Measurements from ENCODE around the gene NECTIN4. TPM values are rescaled to one million over a fixed set of nuclear protein-coding genes. Genes with fewer than 3 reads are reported as not detected.
"Not testable (repeated sequence)": the region's sequence is repeated elsewhere in the genome, so short reads cannot be mapped to it uniquely, and the experiment has no call there.

Gene NECTIN4
- total and polyA plus RNA-seq, 4 experiments from 2014 or later: not detected

DNA sequence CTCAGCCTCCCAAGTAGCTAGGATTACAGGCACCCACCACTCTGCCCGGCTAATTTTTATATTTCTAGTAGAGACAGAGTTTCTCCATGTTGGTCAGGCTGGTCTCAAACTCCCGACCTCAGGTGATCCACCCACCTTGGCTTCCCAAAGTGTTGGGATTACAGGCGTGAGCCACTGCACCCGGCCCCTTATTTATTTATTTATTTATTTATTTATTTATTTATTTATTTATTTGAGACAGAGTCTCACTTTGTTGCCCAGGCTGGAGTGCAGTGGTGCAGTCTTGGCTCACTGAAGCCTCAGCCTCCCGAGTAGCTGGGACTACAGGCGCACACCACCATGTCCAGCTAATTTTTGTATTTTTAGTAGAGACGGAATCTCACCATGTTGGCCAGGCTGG, 23.7 kb downstream of the NECTIN4 start:
- H3K27me3 ChIP-seq (ENCODE audit: insufficient read depth, low read length); H3K27ac ChIP-seq (ENCODE audit: low read depth, low read length); DNase-seq; H3K9me3 Mint-ChIP-seq; H3K9me3 ChIP-seq (ENCODE audit: control insufficient read depth in 1 of 2, low read length in 2 of 2); H3K27me3 Mint-ChIP-seq; H3K4me3 ChIP-seq (ENCODE audit: low read length in 2 of 2): not testable (repeated sequence)
- Mint-ChIP-seq H3K27ac (peak overlapping the region; percentile 42 to 92 (median 76)), H3K4me3 (peak overlapping the region in 6 of 8 donors; percentile 9 to 96 (median 56)), H3K4me1 (peaks cover 48 to 89% (median 65%) of the 10 kb centered on the region in 4 donors), H3K36me3 (peaks cover 37 to 65% of the 10 kb centered on the region in 2 donors)
- intact Hi-C loops (cut with micrococcal nuclease): loop anchor here (5.0 kb wide), 1 partner anchor 723 kb away; the partner anchor contains the start of genes COPA and NCSTN
- Histone ChIP-seq H3K36me3 (ENCODE audit: insufficient read depth, low read length) (peaks cover 12% of the 10 kb centered on the region), H3K4me1 (ENCODE audit: insufficient read depth, low read length) (peaks cover 82% of the 10 kb centered on the region)
- CTCF ChIA-PET (ENCODE audit: partially characterized antibody): interaction anchor here (1.3 to 10.1 kb wide), 4 partner anchors 9 to 30 kb away, joined by 4 to 171 read pairs (median 82); partner anchors contain the start of genes KLHDC9, TSTD1 and USF1
- POLR2A ChIA-PET (ENCODE audit: partially characterized antibody): interaction anchor here (0.9 to 10.9 kb wide), 2 partner anchors 20 to 52 kb away, joined by 4 to 602 read pairs; partner anchors contain the start of genes NIT1, PFDN2, TSTD1 and USF1

DNA sequence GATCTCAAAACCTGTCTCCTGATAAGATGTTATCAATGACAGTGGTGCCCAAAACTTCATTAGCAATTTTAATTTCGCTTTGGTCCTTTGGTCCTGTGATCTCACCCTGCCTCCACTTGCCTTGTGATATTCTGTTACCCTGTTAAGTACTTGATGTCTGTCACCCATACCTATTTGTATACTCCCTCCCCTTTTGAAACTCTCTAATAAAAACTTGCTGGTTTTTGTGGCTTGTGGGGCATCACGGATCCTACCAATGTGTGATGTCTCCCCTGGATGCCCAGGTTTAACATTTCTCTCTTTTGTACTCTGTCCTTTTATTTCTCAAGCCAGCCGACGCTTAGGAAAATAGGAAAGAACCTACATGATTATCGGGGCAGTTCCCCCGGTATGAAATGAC, 25.4 kb downstream of the NECTIN4 start:
- peaks cover 42 to 69% of the 10 kb centered on the region in 2 donors for H3K36me3 Mint-ChIP-seq
- H3K9me3 ChIP-seq (ENCODE audit: control insufficient read depth in 1 of 2, low read length in 2 of 2); H3K9me3 Mint-ChIP-seq; DNase-seq; H3K27me3 ChIP-seq (ENCODE audit: insufficient read depth, low read length); intact Hi-C loops (cut with micrococcal nuclease); H3K27me3 Mint-ChIP-seq: not testable (repeated sequence)
- CTCF ChIA-PET (ENCODE audit: partially characterized antibody): interaction anchor here (9.0 to 10.1 kb wide), 2 partner anchors 21 to 32 kb away, joined by 159 to 171 read pairs; partner anchors contain the start of genes KLHDC9, TSTD1 and USF1
- POLR2A ChIA-PET (ENCODE audit: partially characterized antibody): interaction anchor here (1.3 to 10.9 kb wide), 2 partner anchors 19 to 33 kb away, joined by 8 to 602 read pairs; partner anchors contain the start of genes TSTD1 and USF1
- Histone ChIP-seq H3K27ac (ENCODE audit: low read depth, low read length) (peak overlapping the region; percentile 51), H3K4me3 (ENCODE audit: low read length in 2 of 2) (peak overlapping the region; percentile 9 to 23), H3K4me1 (ENCODE audit: insufficient read depth, low read length) (peaks cover 90% of the 10 kb centered on the region), H3K36me3 (ENCODE audit: insufficient read depth, low read length) (peaks cover 22% of the 10 kb centered on the region)
- peaks cover 48 to 89% (median 68%) of the 10 kb centered on the region in 4 donors for H3K4me1 Mint-ChIP-seq
- peak overlapping the region; percentile 80 to 94 (median 92) for H3K27ac Mint-ChIP-seq
- H3K4me3 Mint-ChIP-seq: peak overlapping the region; percentile 31 to 91 (median 75)

DNA sequence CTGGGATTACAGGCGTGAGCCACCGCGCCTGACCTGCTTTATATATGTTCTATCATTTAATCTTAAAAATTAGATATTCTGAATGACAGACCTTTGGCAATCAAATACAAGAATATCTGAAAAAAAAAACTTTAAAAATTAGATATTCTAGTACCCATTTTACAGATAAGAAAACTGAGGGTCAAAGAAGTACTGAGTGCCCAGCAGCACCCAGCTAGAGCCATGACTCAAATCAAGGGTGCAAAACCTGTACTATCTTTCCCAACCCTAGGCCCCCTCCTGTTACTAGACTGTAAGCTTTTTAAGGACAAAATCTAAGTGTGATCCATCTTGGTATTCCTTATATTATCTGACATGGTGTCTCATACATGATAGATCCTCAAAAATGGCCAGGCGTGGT, 27.9 kb downstream of the NECTIN4 start:
- Histone ChIP-seq H3K27me3 (ENCODE audit: insufficient read depth, low read length) (no peaks in the 10 kb centered on the region), H3K4me3 (ENCODE audit: low read length in 2 of 2) (no peak overlapping the region), H3K4me1 (ENCODE audit: insufficient read depth, low read length) (peaks cover 89% of the 10 kb centered on the region), H3K36me3 (ENCODE audit: insufficient read depth, low read length) (peaks cover 33% of the 10 kb centered on the region), H3K27ac (ENCODE audit: low read depth, low read length) (no peak overlapping the region), H3K9me3 (ENCODE audit: control insufficient read depth in 1 of 2, low read length in 2 of 2) (no peaks in the 10 kb centered on the region)
- Mint-ChIP-seq H3K36me3 (peaks cover 34 to 69% of the 10 kb centered on the region in 2 donors), H3K4me3 (peak overlapping the region in 2 of 8 donors; percentile 34 to 61), H3K27ac (peak overlapping the region in 6 of 7 donors; percentile 22 to 92 (median 46)), H3K4me1 (peaks cover 40 to 77% (median 56%) of the 10 kb centered on the region in 4 donors), H3K9me3 (no peaks in the 10 kb centered on the region), H3K27me3 (no peaks in the 10 kb centered on the region)
- no peak for DNase-seq
- ChIA-PET POLR2A (ENCODE audit: partially characterized antibody) (interaction anchor here (0.9 to 7.8 kb wide), 4 partner anchors 8 to 41 kb away, joined by 3 to 66 read pairs (median 18); partner anchors contain the start of genes ARHGAP30, F11R and USF1), CTCF (ENCODE audit: partially characterized antibody) (interaction anchor here (1.1 to 2.3 kb wide), 5 partner anchors 15 to 78 kb away, joined by 3 to 10 read pairs (median 7); partner anchors contain the start of genes TSTD1 and USF1)
- intact Hi-C loops (cut with micrococcal nuclease): no loop called here

DNA sequence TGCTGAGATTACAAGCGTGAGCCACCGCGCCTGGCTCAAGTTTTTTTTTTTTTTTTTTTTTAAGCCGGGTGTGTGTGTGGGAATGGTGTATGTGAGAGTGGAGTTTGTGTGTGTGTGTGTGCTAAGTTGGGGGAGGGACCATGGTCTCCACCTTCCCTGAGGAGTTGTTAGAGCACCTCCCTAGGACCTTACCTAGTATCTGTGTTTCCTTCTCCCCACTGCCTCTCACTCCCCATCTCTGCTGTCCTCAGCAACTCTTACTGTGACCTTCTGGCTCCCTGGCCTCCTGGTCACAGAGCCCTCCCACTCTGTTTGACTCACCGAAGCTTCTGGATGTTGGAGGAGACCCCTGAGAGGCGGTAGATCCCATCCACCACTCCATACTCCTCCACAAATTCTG, 30.1 kb downstream of the NECTIN4 start:
- H3K4me1 Mint-ChIP-seq: peaks cover 35 to 65% (median 46%) of the 10 kb centered on the region in 4 donors
- no peaks in the 10 kb centered on the region for H3K27me3 Mint-ChIP-seq
- CTCF ChIA-PET (ENCODE audit: partially characterized antibody): interaction anchor here (1.0 to 1.9 kb wide), 4 partner anchors 10 to 69 kb away, joined by 3 to 8 read pairs (median 4); partner anchors contain the start of genes ARHGAP30 and KLHDC9
- Histone ChIP-seq H3K36me3 (ENCODE audit: insufficient read depth, low read length) (peaks cover 48% of the 10 kb centered on the region), H3K9me3 (ENCODE audit: control insufficient read depth in 1 of 2, low read length in 2 of 2) (no peaks in the 10 kb centered on the region), H3K27me3 (ENCODE audit: insufficient read depth, low read length) (no peaks in the 10 kb centered on the region), H3K4me1 (ENCODE audit: insufficient read depth, low read length) (peaks cover 76% of the 10 kb centered on the region), H3K27ac (ENCODE audit: low read depth, low read length) (no peak overlapping the region), H3K4me3 (ENCODE audit: low read length in 2 of 2) (no peak overlapping the region)
- DNase-seq: no peak
- peak overlapping the region; percentile 32 to 93 (median 74) for H3K27ac Mint-ChIP-seq
- H3K36me3 Mint-ChIP-seq: peaks cover 36 to 72% of the 10 kb centered on the region in 2 donors
- POLR2A ChIA-PET (ENCODE audit: partially characterized antibody): interaction anchor here (0.8 to 7.8 kb wide), 6 partner anchors 10 to 94 kb away, joined by 3 to 66 read pairs (median 5); partner anchors contain the start of genes ARHGAP30, F11R, KLHDC9 and UFC1
- H3K4me3 Mint-ChIP-seq: peak overlapping the region in 1 of 8 donors; percentile 26
- no peaks in the 10 kb centered on the region for H3K9me3 Mint-ChIP-seq
- intact Hi-C loops (cut with micrococcal nuclease): no loop called here

DNA sequence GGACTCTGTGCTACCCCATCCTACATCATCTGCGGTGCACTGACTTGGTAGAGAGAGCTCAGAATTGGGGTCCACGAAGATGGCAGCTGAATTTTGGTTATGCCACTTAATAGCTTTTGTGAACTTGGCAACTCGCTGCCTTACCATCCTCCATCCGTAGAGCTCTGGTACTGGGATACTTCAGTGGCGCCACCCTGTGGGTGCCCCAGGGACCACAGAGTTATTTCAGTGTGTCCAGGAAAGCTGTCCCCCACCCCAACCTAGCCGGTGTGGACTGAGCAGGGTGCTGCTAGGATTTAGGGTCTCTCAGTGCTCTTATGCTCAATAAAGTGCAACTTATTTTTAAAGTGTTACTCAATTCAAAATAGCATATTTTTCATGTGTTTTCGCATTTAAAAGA, 34.6 kb downstream of the NECTIN4 start:
- no peaks in the 10 kb centered on the region for H3K27me3 ChIP-seq (ENCODE audit: insufficient read depth, low read length)
- Mint-ChIP-seq H3K36me3 (peaks cover 56 to 76% of the 10 kb centered on the region in 2 donors), H3K27me3 (no peaks in the 10 kb centered on the region), H3K27ac (peak overlapping the region in 3 of 7 donors; percentile 17 to 24 (median 18)), H3K4me3 (no peak overlapping the region), H3K4me1 (peaks cover 14 to 43% (median 24%) of the 10 kb centered on the region in 4 donors), H3K9me3 (no peaks in the 10 kb centered on the region)
- ChIA-PET POLR2A (ENCODE audit: partially characterized antibody) (interaction anchor here (0.6 to 21.2 kb wide), 5 partner anchors 9 to 80 kb away, joined by 3 to 602 read pairs (median 8); partner anchors contain the start of genes ARHGAP30, KLHDC9, TSTD1 and USF1), CTCF (ENCODE audit: partially characterized antibody) (interaction anchor here (1.1 to 2.3 kb wide), 9 partner anchors 9 to 76 kb away, joined by 3 to 12 read pairs (median 6); partner anchors contain the start of genes ARHGAP30, KLHDC9 and USF1)
- no peaks in the 10 kb centered on the region for H3K9me3 ChIP-seq (ENCODE audit: control insufficient read depth in 1 of 2, low read length in 2 of 2)
- no peak overlapping the region for H3K4me3 ChIP-seq (ENCODE audit: low read length in 2 of 2)
- H3K27ac ChIP-seq (ENCODE audit: low read depth, low read length): no peak overlapping the region
- intact Hi-C loops (cut with micrococcal nuclease): no loop called here
- peaks cover 73% of the 10 kb centered on the region for H3K36me3 ChIP-seq (ENCODE audit: insufficient read depth, low read length)
- no peak for DNase-seq
- H3K4me1 ChIP-seq (ENCODE audit: insufficient read depth, low read length): peaks cover 31% of the 10 kb centered on the region

DNA sequence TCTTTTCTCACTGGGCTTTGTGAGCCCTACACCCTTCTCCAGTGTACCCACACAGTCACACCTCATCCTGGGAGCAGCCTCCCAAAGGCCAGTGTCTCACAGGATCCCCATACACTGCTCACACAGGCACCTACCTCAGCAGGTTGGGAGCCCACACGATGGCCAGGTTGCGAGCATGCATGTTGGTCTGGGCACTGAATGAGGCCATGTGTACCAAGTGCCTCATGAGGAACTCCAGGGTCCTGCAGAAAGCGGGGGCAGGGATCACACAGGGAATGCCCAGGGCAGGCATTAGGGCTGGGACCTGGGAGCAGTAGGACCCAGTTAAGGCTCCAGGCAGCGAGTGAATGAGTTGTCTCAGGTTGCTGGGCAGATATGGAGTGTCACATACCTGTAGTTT, 35.1 kb downstream of the NECTIN4 start:
- peaks cover 73% of the 10 kb centered on the region for H3K36me3 ChIP-seq (ENCODE audit: insufficient read depth, low read length)
- H3K4me1 ChIP-seq (ENCODE audit: insufficient read depth, low read length): peaks cover 25% of the 10 kb centered on the region
- H3K27me3 ChIP-seq (ENCODE audit: insufficient read depth, low read length): no peaks in the 10 kb centered on the region
- no peak overlapping the region for H3K4me3 ChIP-seq (ENCODE audit: low read length in 2 of 2)
- peak overlapping the region in 3 of 7 donors; percentile 52 to 70 (median 55) for H3K27ac Mint-ChIP-seq
- H3K36me3 Mint-ChIP-seq: peaks cover 53 to 76% of the 10 kb centered on the region in 2 donors
- H3K9me3 Mint-ChIP-seq: no peaks in the 10 kb centered on the region
- no peaks in the 10 kb centered on the region for H3K27me3 Mint-ChIP-seq
- DNase-seq: no peak
- H3K4me1 Mint-ChIP-seq: peaks cover 8 to 37% (median 19%) of the 10 kb centered on the region in 4 donors
- no peaks in the 10 kb centered on the region for H3K9me3 ChIP-seq (ENCODE audit: control insufficient read depth in 1 of 2, low read length in 2 of 2)
- CTCF ChIA-PET (ENCODE audit: partially characterized antibody): interaction anchor here (1.1 to 2.3 kb wide), 7 partner anchors 9 to 76 kb away, joined by 3 to 10 read pairs (median 5); partner anchors contain the start of genes ARHGAP30, KLHDC9 and USF1
- H3K4me3 Mint-ChIP-seq: no peak overlapping the region
- POLR2A ChIA-PET (ENCODE audit: partially characterized antibody): interaction anchor here (1.8 to 21.2 kb wide), 4 partner anchors 8 to 43 kb away, joined by 4 to 602 read pairs (median 37); partner anchors contain the start of genes ARHGAP30, KLHDC9, TSTD1 and USF1
- intact Hi-C loops (cut with micrococcal nuclease): no loop called here
- no peak overlapping the region for H3K27ac ChIP-seq (ENCODE audit: low read depth, low read length)

DNA sequence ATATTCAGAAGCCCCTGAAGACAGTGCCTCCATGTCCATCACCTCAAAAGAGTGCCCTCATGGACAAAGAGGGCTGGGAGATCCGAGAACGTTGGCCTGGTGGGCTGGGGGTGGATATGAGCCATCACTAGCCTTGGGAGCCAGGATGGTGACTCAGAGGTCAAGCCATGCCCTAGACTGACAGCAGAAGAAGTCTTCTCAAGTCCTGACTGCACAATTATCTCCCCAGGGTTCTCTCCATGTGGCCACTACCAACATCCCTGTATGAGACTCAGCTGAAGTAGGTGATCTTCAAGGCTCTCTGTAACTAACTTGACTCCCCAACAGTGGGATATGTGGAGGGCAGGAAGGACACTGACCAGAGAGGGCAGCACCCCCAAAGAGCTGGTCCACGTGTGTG, 36.5 kb downstream of the NECTIN4 start:
- Histone ChIP-seq H3K36me3 (ENCODE audit: insufficient read depth, low read length) (peaks cover 83% of the 10 kb centered on the region), H3K4me3 (ENCODE audit: low read length in 2 of 2) (no peak overlapping the region), H3K27me3 (ENCODE audit: insufficient read depth, low read length) (no peaks in the 10 kb centered on the region), H3K9me3 (ENCODE audit: control insufficient read depth in 1 of 2, low read length in 2 of 2) (no peaks in the 10 kb centered on the region), H3K4me1 (ENCODE audit: insufficient read depth, low read length) (peaks cover 19% of the 10 kb centered on the region), H3K27ac (ENCODE audit: low read depth, low read length) (peak overlapping the region; percentile 5)
- no peak overlapping the region for H3K4me3 Mint-ChIP-seq
- no peak for DNase-seq
- H3K9me3 Mint-ChIP-seq: no peaks in the 10 kb centered on the region
- intact Hi-C loops (cut with micrococcal nuclease): no loop called here
- POLR2A ChIA-PET (ENCODE audit: partially characterized antibody): interaction anchor here (1.0 to 21.2 kb wide), 4 partner anchors 12 to 45 kb away, joined by 3 to 602 read pairs (median 6); partner anchors contain the start of genes ARHGAP30, KLHDC9 and TSTD1
- peaks cover 11 to 41% (median 20%) of the 10 kb centered on the region in 4 donors for H3K4me1 Mint-ChIP-seq
- CTCF ChIA-PET (ENCODE audit: partially characterized antibody): interaction anchor here (1.0 kb wide), 1 partner anchor 10 kb away, joined by 4 read pairs; no protein-coding TSS in a partner anchor
- peaks cover 61 to 82% of the 10 kb centered on the region in 2 donors for H3K36me3 Mint-ChIP-seq
- H3K27ac Mint-ChIP-seq: peak overlapping the region in 6 of 7 donors; percentile 5 to 84 (median 73)
- H3K27me3 Mint-ChIP-seq: no peaks in the 10 kb centered on the region

All from CD4-positive, alpha-beta memory T cell (primary cell).